ENCODE results near the gene FAM185A.

- TF ChIP-seq SUZ12 (IDR thresholded peaks at IDR 0.05; ENCODE audit: extremely low read depth, insufficient read depth, insufficient read length) (no peak), YY1 (IDR thresholded peaks at IDR 0.05; ENCODE audit: insufficient read depth, insufficient read length) (no peak)
These were observed 69.1 kb downstream of the FAM185A start for GRCh38 chr7:102817616-102818573.

Data from NT2/D1 (cell line).